ENCODE measurements around the gene ENTPD8.
"Not testable (repeated sequence)": the region's sequence is repeated elsewhere in the genome, so short reads cannot be mapped to it uniquely, and the experiment has no call there.

The ENTPD8 gene

GRCh38 chr9:137454597-137455358, 13.6 kb upstream of the ENTPD8 start:
- H3K4me3 ChIP-seq (ENCODE audit: low read depth, low read length), result no peak overlapping the region
- DNase-seq (ENCODE audit: low read depth), result no peak
- no peak for TF ChIP-seq CTCF (IDR thresholded peaks at IDR 0.05; ENCODE audit: control insufficient read depth, extremely low read depth, insufficient read depth)

GRCh38 chr9:137454145-137454596, 13.0 kb upstream of the ENTPD8 start:
- TF ChIP-seq CTCF (IDR thresholded peaks at IDR 0.05; ENCODE audit: control insufficient read depth, extremely low read depth, insufficient read depth), result no peak
- no peak overlapping the region for H3K4me3 ChIP-seq (ENCODE audit: low read depth, low read length)

DNA sequence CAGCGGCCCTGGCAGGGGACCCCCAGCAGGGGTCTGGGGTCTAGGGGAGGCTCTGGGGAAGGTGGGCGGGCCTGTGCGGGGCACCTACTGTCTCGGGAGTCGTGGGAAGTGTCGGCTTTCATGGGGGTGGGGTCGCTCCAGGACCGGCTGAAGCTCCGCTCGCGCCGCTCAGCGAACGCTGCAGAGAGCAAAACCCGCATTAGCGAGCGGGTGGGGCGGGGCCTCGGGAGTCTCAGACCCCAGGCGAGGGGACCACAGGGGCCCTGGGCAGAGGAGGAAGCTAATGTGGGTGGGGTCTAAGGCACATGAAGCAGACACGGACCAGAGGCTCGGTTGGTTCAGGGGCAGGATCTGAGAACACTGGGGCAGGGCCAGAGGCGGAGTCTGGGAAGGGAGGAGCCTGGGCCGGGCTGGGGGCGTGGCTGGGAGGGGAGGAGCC, 12.5 kb upstream of the ENTPD8 start:
- H3K4me3 ChIP-seq (ENCODE audit: low read depth, low read length), result no peak overlapping the region
- TF ChIP-seq CTCF (IDR thresholded peaks at IDR 0.05; ENCODE audit: control insufficient read depth, extremely low read depth, insufficient read depth), result no peak
- peak; percentile 41 for DNase-seq (ENCODE audit: low read depth)

More at GRCh38 chr9:137454145-137454596, 13.0 kb upstream of the ENTPD8 start:
- no peak for DNase-seq (ENCODE audit: low read depth)

- H3K4me3 ChIP-seq (ENCODE audit: low read depth, low read length), result no peak overlapping the region
- no peak for DNase-seq (ENCODE audit: low read depth)
- TF ChIP-seq CTCF (IDR thresholded peaks at IDR 0.05; ENCODE audit: control insufficient read depth, extremely low read depth, insufficient read depth), result no peak
Measured at GRCh38 chr9:137452761-137453642, 11.8 kb upstream of the ENTPD8 start.

GRCh38 chr9:137452006-137452760, 11.0 kb upstream of the ENTPD8 start:
- no peak overlapping the region for H3K4me3 ChIP-seq (ENCODE audit: low read depth, low read length)
- DNase-seq (ENCODE audit: low read depth), result no peak
- no peak for TF ChIP-seq CTCF (IDR thresholded peaks at IDR 0.05; ENCODE audit: control insufficient read depth, extremely low read depth, insufficient read depth)

GRCh38 chr9:137451264-137452005, 10.3 kb upstream of the ENTPD8 start:
- not testable (repeated sequence) for H3K4me3 ChIP-seq (ENCODE audit: low read depth, low read length); DNase-seq (ENCODE audit: low read depth)

DNA sequence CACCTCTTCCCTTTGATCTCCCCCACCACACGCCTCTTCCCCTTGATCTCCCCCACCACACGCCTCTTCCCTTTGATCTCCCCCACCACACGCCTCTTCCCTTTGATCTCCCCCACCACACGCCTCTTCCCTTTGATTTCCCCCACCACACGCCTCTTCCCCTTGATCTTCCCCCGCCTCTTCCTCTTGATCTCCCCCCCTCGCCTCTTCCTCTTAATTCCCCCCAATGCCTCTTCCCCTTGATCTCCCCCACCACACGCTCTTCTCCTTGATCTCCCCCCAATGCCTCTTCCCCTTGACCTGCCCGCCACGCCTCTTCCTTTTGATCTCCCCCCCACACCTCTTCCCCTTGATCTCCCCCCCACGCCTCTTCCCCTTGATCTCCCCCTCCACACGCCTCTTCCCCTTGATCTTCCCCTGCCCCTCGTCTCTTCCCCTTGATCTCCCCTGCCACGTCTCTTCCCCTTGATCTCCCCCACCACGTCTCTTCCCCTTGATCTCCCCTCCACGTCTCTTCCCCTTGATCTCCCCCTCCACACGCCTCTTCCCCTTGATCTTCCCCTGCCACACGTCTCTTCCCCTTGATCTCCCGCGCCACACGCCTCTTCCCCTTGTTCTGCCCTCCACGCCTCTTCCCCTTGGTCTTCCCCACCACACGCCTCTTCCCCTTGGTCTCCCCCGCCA, 9.5 kb upstream of the ENTPD8 start:
- H3K4me3 ChIP-seq (ENCODE audit: low read depth, low read length); DNase-seq (ENCODE audit: low read depth): not testable (repeated sequence)
